ENCODE results near the gene AATK. TPM values are rescaled to one million over a fixed set of nuclear protein-coding genes. Genes with fewer than 3 reads are reported as not detected.
"Not testable (repeated sequence)": the region's sequence is repeated elsewhere in the genome, so short reads cannot be mapped to it uniquely, and the experiment has no call there.

AATK gene
- total and polyA plus RNA-seq, 2 experiments from 2014 or later = 1.1 to 5.0 TPM

GRCh38 chr17:81147701-81148100, 18.3 kb downstream of the AATK start (continued):
- TF ChIP-seq ZNF462 (CRISPR knock-in tag; IDR thresholded peaks at IDR 0.05) (no peak), JUNB (IDR thresholded peaks at IDR 0.05; ENCODE audit: unreplicated experiment) (no peak)

DNA sequence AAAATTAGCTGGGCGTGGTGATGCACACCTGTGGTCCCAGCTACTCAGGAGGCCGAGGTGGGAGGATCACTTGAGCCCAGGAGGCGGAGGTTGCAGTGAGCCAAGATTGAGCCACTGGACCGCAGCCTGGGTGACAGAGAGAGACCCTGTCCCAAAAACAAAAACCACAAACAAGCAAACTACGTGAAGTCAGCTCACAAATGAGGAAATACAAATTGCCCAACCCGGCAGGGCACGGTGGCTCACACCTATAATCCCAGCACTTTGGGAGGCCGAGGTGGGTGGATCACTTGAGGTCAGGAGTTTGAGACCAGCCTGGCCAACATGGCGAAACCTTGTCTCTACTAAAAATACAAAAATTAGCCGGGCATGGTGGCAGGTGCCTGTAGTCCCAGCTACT, 19.8 kb downstream of the AATK start:
- DNase-seq (ENCODE audit: low spot score); H4K20me1 ChIP-seq (replicated peaks; ENCODE audit: insufficient read depth); H3K9me3 Mint-ChIP-seq; H3K9me2 ChIP-seq (ENCODE audit: insufficient read depth); H3K27me3 ChIP-seq (ENCODE audit: insufficient read depth); H3K36me3 ChIP-seq (ENCODE audit: insufficient read depth); H2AFZ ChIP-seq; ATAC-seq; H3K4me1 ChIP-seq (ENCODE audit: insufficient read depth); H3K27ac Mint-ChIP-seq; H3F3A ChIP-seq (replicated peaks; ENCODE audit: low read depth); H3K4me3 ChIP-seq; H3K36me3 Mint-ChIP-seq (ENCODE audit: low read depth); H3K79me2 ChIP-seq (replicated peaks; ENCODE audit: insufficient read depth); H3K4me3 Mint-ChIP-seq; H3K27ac ChIP-seq (ENCODE audit: low read depth); H3K4me2 ChIP-seq; H3K4me1 Mint-ChIP-seq: not testable (repeated sequence)
- H3K27me3 Mint-ChIP-seq (ENCODE audit: insufficient read depth, low read depth, poor library complexity) = peaks cover 14% of the 10 kb centered on the region

GRCh38 chr17:81144423-81144781, 21.6 kb downstream of the AATK start:
- Mint-ChIP-seq H3K4me1 (no peaks in the 10 kb centered on the region), H3K36me3 (ENCODE audit: low read depth) (no peaks in the 10 kb centered on the region)
- TF ChIP-seq ZNF331 (CRISPR knock-in tag; IDR thresholded peaks at IDR 0.05; ENCODE audit: low read depth) (no peak), ZNF462 (CRISPR knock-in tag; IDR thresholded peaks at IDR 0.05) (no peak), ZNF114 (CRISPR knock-in tag; IDR thresholded peaks at IDR 0.05) (no peak), EZH2 (IDR thresholded peaks at IDR 0.05; ENCODE audit: low read depth, unreplicated experiment) (no peak), POLR2AphosphoS5 (IDR thresholded peaks at IDR 0.05; ENCODE audit: low read depth) (no peak), JUNB (IDR thresholded peaks at IDR 0.05; ENCODE audit: unreplicated experiment) (no peak)

More at GRCh38 chr17:81144423-81144781, 21.6 kb downstream of the AATK start:
- H3K27ac ChIP-seq (ENCODE audit: low read depth) = no peak overlapping the region
- no peak overlapping the region for H2AFZ ChIP-seq
- H3K36me3 ChIP-seq (ENCODE audit: insufficient read depth) = no peaks in the 10 kb centered on the region
- H3K27me3 ChIP-seq (ENCODE audit: insufficient read depth) = no peaks in the 10 kb centered on the region
- H3K4me3 ChIP-seq = no peak overlapping the region
- H3K4me1 ChIP-seq (ENCODE audit: insufficient read depth) = no peaks in the 10 kb centered on the region
- H3F3A ChIP-seq (replicated peaks; ENCODE audit: low read depth) = no peaks in the 10 kb centered on the region
- ATAC-seq (no peak), DNase-seq (ENCODE audit: low spot score) (no peak)
- Mint-ChIP-seq H3K27ac (no peak overlapping the region), H3K27me3 (ENCODE audit: insufficient read depth, low read depth, poor library complexity) (peaks cover 17% of the 10 kb centered on the region), H3K4me3 (no peak overlapping the region), H3K9me3 (peaks cover 3% of the 10 kb centered on the region)
- H3K4me2 ChIP-seq = no peak overlapping the region
- H4K20me1 ChIP-seq (replicated peaks; ENCODE audit: insufficient read depth) = no peaks in the 10 kb centered on the region
- H3K9me2 ChIP-seq (ENCODE audit: insufficient read depth) = no peaks in the 10 kb centered on the region
- no peaks in the 10 kb centered on the region for H3K79me2 ChIP-seq (replicated peaks; ENCODE audit: insufficient read depth)

All from GM23338 (cell line).